ENCODE data around the gene NARS2.

DNA sequence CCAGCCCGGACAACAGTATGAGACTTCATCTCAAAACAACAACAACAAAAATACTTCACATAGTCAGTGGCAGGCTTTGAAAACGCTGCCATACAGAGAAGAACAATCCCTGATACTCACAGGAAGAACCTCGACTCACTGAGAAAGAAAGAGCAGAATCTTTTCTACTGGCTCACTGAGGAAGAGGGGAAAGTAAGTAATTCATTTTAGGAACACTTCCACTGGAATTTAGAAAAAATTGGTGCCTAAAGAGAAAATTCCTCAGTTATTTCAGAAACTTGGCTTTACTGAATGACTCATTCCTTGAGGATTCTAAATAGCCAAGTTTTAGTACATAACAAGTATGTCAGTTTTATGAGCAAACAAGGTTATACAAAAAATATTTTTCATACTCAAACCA, 12.3 kb downstream of the NARS2 start:
- TF ChIP-seq, protein P1, sequence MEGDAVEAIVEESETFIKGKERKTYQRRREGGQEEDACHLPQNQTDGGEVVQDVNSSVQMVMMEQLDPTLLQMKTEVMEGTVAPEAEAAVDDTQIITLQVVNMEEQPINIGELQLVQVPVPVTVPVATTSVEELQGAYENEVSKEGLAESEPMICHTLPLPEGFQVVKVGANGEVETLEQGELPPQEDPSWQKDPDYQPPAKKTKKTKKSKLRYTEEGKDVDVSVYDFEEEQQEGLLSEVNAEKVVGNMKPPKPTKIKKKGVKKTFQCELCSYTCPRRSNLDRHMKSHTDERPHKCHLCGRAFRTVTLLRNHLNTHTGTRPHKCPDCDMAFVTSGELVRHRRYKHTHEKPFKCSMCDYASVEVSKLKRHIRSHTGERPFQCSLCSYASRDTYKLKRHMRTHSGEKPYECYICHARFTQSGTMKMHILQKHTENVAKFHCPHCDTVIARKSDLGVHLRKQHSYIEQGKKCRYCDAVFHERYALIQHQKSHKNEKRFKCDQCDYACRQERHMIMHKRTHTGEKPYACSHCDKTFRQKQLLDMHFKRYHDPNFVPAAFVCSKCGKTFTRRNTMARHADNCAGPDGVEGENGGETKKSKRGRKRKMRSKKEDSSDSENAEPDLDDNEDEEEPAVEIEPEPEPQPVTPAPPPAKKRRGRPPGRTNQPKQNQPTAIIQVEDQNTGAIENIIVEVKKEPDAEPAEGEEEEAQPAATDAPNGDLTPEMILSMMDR (IDR thresholded peaks at IDR 0.05; ENCODE audit: low read depth, low read length, poor library complexity, severe bottlenecking) = no peak
- no peak for TF ChIP-seq EZH2phosphoT487 (IDR thresholded peaks at IDR 0.05; ENCODE audit: borderline replicate concordance, low read length)
